Liver (tissue), 9 donors: ENCODE measurements around the gene PLCB4. TPM values are rescaled to one million over a fixed set of nuclear protein-coding genes. Genes with fewer than 3 reads are reported as not detected.

Experiments used
- DNase-seq: peaks from one replicate; pipeline ENCODE4 v3.0.0-alpha.2; 2017; ENCODE audit warnings: low spot score
- H3K27ac ChIP-seq, 2 donors: one replicate each; pipeline ENCODE4 v1.7.0; 2013; ENCODE audit warnings: inconsistent platforms in 2 of 2, low read length in 2 of 2, control low read depth in 1 of 2, low read depth in 1 of 2, mild to moderate bottlenecking in 1 of 2
- H3K27me3 ChIP-seq, 4 donors: one replicate each; pipeline versions ENCODE4 v1.6.1 to v1.7.0; 2013; ENCODE audit warnings: low read length in 3 of 4, inconsistent platforms in 1 of 4, mild to moderate bottlenecking in 1 of 4, moderate library complexity in 1 of 4; ENCODE audit not compliant: control insufficient read depth in 4 of 4, insufficient read depth in 4 of 4
- H3K36me3 ChIP-seq, 4 donors: one replicate each; pipeline versions ENCODE4 v1.6.1 to v1.7.0; 2013; ENCODE audit warnings: low read length in 3 of 4, mild to moderate bottlenecking in 3 of 4, low read depth in 1 of 4, moderate library complexity in 1 of 4; ENCODE audit not compliant: control insufficient read depth in 4 of 4, insufficient read depth in 3 of 4
- H3K4me1 ChIP-seq, 4 donors: one replicate each; pipeline versions ENCODE4 v1.6.1 to v1.7.0; 2013; ENCODE audit warnings: low read length in 3 of 4, mild to moderate bottlenecking in 3 of 4, moderate library complexity in 1 of 4; ENCODE audit not compliant: control insufficient read depth in 4 of 4, insufficient read depth in 4 of 4
- H3K4me3 ChIP-seq, 3 donors: one replicate each; pipeline versions ENCODE4 v1.6.1 to v1.7.0; 2013; ENCODE audit warnings: low read length in 3 of 3, control low read depth in 1 of 3, low read depth in 1 of 3, mild to moderate bottlenecking in 1 of 3
- H3K9ac ChIP-seq, 2 donors: one replicate each; pipeline ENCODE4 v1.7.0; 2013; ENCODE audit warnings: low read length in 2 of 2, mild to moderate bottlenecking in 2 of 2, moderate library complexity in 2 of 2, control low read depth in 1 of 2, low read depth in 1 of 2
- H3K9me3 ChIP-seq, 4 donors: one replicate each; pipeline versions ENCODE4 v1.6.1 to v1.7.0; 2013; ENCODE audit warnings: low read length in 3 of 4; ENCODE audit not compliant: control insufficient read depth in 4 of 4
- ATF3 ChIP-seq: IDR thresholded peaks from 2 replicates; pipeline ENCODE4 v1.6.1; 2016; ENCODE audit warnings: antibody characterized with exemption
- CTCF ChIP-seq: fragments of 150-350 bp; IDR thresholded peaks from 2 replicates; pipeline ENCODE4 v1.5.1; 2017; ENCODE audit warnings: improper control_type of control experiment, low read depth, low read length; ENCODE audit not compliant: missing input control
- EGR1 ChIP-seq, 2 donors: IDR thresholded peaks; 2 replicates each; pipeline ENCODE4 v1.6.1; 2016 to 2018; ENCODE audit warnings: antibody characterized with exemption in 2 of 2, low read depth in 2 of 2
- FOXA1 ChIP-seq: IDR thresholded peaks from 2 replicates; pipeline ENCODE4 v1.6.1; 2016; ENCODE audit warnings: antibody characterized with exemption
- FOXA2 ChIP-seq: IDR thresholded peaks from 2 replicates; pipeline ENCODE4 v1.6.1; 2016; ENCODE audit warnings: antibody characterized with exemption
- GABPA ChIP-seq, 2 donors: IDR thresholded peaks in 1 of 2; conservative IDR thresholded peaks in 1 of 2; 2 replicates each; pipeline ENCODE4 v1.6.1; 2016; ENCODE audit warnings: antibody characterized with exemption in 2 of 2, mild to moderate bottlenecking in 1 of 2, moderate library complexity in 1 of 2
- HNF4A ChIP-seq, 2 donors: conservative IDR thresholded peaks; 2 replicates each; pipeline ENCODE4 v1.6.1; 2016; ENCODE audit warnings: antibody characterized with exemption in 2 of 2, mild to moderate bottlenecking in 2 of 2
- HNF4G ChIP-seq: IDR thresholded peaks from 2 replicates; pipeline ENCODE4 v1.6.1; 2016; ENCODE audit warnings: antibody characterized with exemption
- JUND ChIP-seq, 2 donors: IDR thresholded peaks; 2 replicates each; pipeline ENCODE4 v1.6.1; 2016; ENCODE audit warnings: antibody characterized with exemption in 2 of 2
- NR2F2 ChIP-seq: IDR thresholded peaks from 2 replicates; pipeline ENCODE4 v1.6.1; 2016; ENCODE audit warnings: antibody characterized with exemption
- RAD21 ChIP-seq, 2 donors: IDR thresholded peaks; 2 replicates each; pipeline ENCODE4 v1.6.1; 2016; ENCODE audit warnings: antibody characterized with exemption in 2 of 2, mild to moderate bottlenecking in 2 of 2
- RXRA ChIP-seq, 2 donors: IDR thresholded peaks; 2 replicates each; pipeline ENCODE4 v1.6.1; 2017 to 2018; ENCODE audit warnings: antibody characterized with exemption in 2 of 2, mild to moderate bottlenecking in 1 of 2
- SP1 ChIP-seq: IDR thresholded peaks from 2 replicates; pipeline ENCODE4 v1.6.1; 2018; ENCODE audit warnings: antibody characterized with exemption, mild to moderate bottlenecking
- TAF1 ChIP-seq: conservative IDR thresholded peaks from 2 replicates; pipeline ENCODE4 v1.6.1; 2016; ENCODE audit warnings: antibody characterized with exemption, mild to moderate bottlenecking
- YY1 ChIP-seq: IDR thresholded peaks from 2 replicates; pipeline ENCODE4 v1.6.1; 2016; ENCODE audit warnings: antibody characterized with exemption, mild to moderate bottlenecking
- ZBTB33 ChIP-seq: IDR thresholded peaks from 2 replicates; pipeline ENCODE4 v1.6.1; 2016; ENCODE audit warnings: antibody characterized with exemption
- WGBS: extraction: QIAGEN DNeasy Blood & Tissue Kit; methylation state at CpG from one replicate; pipeline ENCODE4 v1.1.7; 2013; 5-methylcytosine and 5-hydroxymethylcytosine counted together
- polyA plus RNA-seq, 2 donors: library from polyadenylated mRNA; stranded (reverse) in 1 of 2; unstranded in 1 of 2; fragments of 200-250 nt in 1 of 2; fragments of >200 nt in 1 of 2; fragmentation: Nextera tagmentation in 1 of 2; extraction: Ambion mirVana in 1 of 2; gene quantifications; one replicate each; pipeline versions ENCODE4 v1.2.1 to v1.2.3, GENCODE V29; 2013 to 2015
- total RNA-seq, 2 donors: library from RNA; depleted of rRNA; stranded (reverse); fragments of >200 nt; gene quantifications; one replicate each; pipeline ENCODE4 v1.2.3, GENCODE V29; 2014
- TF ChIP-seq, protein P1 (sequence below): IDR thresholded peaks from 2 replicates; pipeline ENCODE4 v1.6.1; 2016; ENCODE audit warnings: antibody characterized with exemption
- donor health status: healthy.
- donor health status: healthy.
- donor health status: healthy.
- donor health status: healthy.
- donor health status: healthy.

Gene PLCB4
- total and polyA plus RNA-seq, 4 donors: 0.14 to 0.67 (median 0.30) TPM

DNA sequence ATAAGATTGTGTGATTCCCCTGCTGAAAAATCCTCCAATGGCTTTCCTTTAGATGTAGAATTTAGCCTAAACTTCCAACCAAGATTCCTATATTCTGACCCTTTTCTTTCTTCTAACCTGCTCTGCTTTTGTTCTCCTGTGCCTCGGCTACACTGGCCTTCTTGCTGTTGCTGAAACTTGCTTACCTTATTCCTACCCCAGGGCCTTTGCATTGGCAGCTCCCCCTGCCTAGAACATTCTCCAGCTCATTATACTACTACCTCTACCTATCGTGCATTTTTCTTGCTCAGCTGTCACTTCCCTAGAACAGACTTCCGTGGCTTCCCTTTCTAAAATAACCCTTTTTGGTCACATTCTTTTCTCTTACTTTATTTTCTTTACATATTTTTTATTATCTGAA is 48.7 kb downstream of the PLCB4 start:
- TF ChIP-seq HNF4A (conservative IDR thresholded peaks at IDR 0.05): no peak
- TF ChIP-seq YY1: no peak
- TF ChIP-seq CTCF: no peak
- no peak for TF ChIP-seq SP1
- TF ChIP-seq JUND (IDR thresholded peaks at IDR 0.05): no peak
- TF ChIP-seq RXRA (IDR thresholded peaks at IDR 0.05): no peak
- TF ChIP-seq TAF1: no peak
- no peak for TF ChIP-seq RAD21 (IDR thresholded peaks at IDR 0.05)
- no peak for TF ChIP-seq EGR1 (IDR thresholded peaks at IDR 0.05; ENCODE audit: low read depth in 2 of 2)
- TF ChIP-seq FOXA1: no peak
- TF ChIP-seq ZBTB33: no peak
- TF ChIP-seq ATF3: no peak
- TF ChIP-seq FOXA2: no peak
- TF ChIP-seq HNF4G: no peak
- TF ChIP-seq, protein P1, sequence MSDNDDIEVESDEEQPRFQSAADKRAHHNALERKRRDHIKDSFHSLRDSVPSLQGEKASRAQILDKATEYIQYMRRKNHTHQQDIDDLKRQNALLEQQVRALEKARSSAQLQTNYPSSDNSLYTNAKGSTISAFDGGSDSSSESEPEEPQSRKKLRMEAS: no peak
- WGBS: 64% methylated on average over 3 of the region's 3 CpGs

GRCh38 chr20:9119776-9120175 is 50.9 kb downstream of the PLCB4 start:
- Histone ChIP-seq H3K27me3 (no peaks in the 10 kb centered on the region), H3K27ac (no peak overlapping the region), H3K4me1 (no peaks in the 10 kb centered on the region), H3K36me3 (no peaks in the 10 kb centered on the region), H3K4me3 (no peak overlapping the region), H3K9me3 (no peaks in the 10 kb centered on the region), H3K9ac (no peak overlapping the region)
- WGBS: 63% methylated on average over 7 of the region's 7 CpGs
- TF ChIP-seq HNF4A (conservative IDR thresholded peaks at IDR 0.05) (no peak), SP1 (no peak), RXRA (IDR thresholded peaks at IDR 0.05) (no peak), NR2F2 (no peak), FOXA2 (no peak), GABPA (IDR thresholded peaks at IDR 0.05 in 1 of 2, conservative IDR thresholded peaks at IDR 0.05 in 1 of 2) (no peak), JUND (IDR thresholded peaks at IDR 0.05) (no peak), TAF1 (no peak), EGR1 (IDR thresholded peaks at IDR 0.05; ENCODE audit: low read depth in 2 of 2) (no peak), HNF4G (no peak)
- TF ChIP-seq, protein P1: no peak
- DNase-seq: no peak

More for the DNA sequence above, 48.7 kb downstream of the PLCB4 start:
- H3K9ac ChIP-seq: no peak overlapping the region
- H3K36me3 ChIP-seq: no peaks in the 10 kb centered on the region
- H3K27ac ChIP-seq: no peak overlapping the region
- no peaks in the 10 kb centered on the region for H3K4me1 ChIP-seq
- no peaks in the 10 kb centered on the region for H3K27me3 ChIP-seq
- H3K9me3 ChIP-seq: no peaks in the 10 kb centered on the region
- no peak overlapping the region for H3K4me3 ChIP-seq
- no peak for DNase-seq
